C4-2B (cell line): ENCODE measurements around the gene OR10J4.

ENCODE experiments used
- ZFX ChIP-seq: fragments of 450-650 bp; IDR thresholded peaks from 2 replicates; pipeline ENCODE4 v1.6.1; 2017
- TF ChIP-seq, protein P1 (sequence below): fragments of 450-650 bp; conservative IDR thresholded peaks from 2 replicates; pipeline ENCODE4 v1.5.1; 2017; ENCODE audit warnings: mild to moderate bottlenecking

DNA sequence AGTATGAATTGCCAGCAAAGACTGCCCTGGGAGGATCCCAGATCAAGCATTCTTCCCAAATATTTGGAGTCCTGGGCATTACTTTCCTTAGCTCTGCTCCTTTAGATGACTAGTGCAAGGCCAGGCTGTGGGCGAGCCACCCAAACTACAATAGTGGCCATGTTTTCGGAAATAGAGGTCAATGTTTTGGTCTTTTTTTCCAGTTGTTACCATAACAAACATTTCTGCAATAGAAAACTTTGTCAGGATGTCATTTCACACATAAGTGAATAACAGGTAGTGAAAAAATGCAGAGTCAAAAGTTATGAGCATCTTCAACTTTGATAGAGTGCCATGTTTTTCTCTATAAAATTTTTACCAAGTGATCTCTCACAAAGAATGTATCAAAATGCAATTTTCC, 25.2 kb upstream of the OR10J4 start:
- TF ChIP-seq, protein P1, sequence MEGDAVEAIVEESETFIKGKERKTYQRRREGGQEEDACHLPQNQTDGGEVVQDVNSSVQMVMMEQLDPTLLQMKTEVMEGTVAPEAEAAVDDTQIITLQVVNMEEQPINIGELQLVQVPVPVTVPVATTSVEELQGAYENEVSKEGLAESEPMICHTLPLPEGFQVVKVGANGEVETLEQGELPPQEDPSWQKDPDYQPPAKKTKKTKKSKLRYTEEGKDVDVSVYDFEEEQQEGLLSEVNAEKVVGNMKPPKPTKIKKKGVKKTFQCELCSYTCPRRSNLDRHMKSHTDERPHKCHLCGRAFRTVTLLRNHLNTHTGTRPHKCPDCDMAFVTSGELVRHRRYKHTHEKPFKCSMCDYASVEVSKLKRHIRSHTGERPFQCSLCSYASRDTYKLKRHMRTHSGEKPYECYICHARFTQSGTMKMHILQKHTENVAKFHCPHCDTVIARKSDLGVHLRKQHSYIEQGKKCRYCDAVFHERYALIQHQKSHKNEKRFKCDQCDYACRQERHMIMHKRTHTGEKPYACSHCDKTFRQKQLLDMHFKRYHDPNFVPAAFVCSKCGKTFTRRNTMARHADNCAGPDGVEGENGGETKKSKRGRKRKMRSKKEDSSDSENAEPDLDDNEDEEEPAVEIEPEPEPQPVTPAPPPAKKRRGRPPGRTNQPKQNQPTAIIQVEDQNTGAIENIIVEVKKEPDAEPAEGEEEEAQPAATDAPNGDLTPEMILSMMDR: no peak
- no peak for TF ChIP-seq ZFX
